ENCODE results near the gene TBX1.
A peak's percentile ranks its signal among the peaks of the same experiment; 100 is the strongest.

The TBX1 gene

GRCh38 chr22:19753996-19754700 is 6.4 kb upstream of the TBX1 start:
- DNase-seq: no peak

GRCh38 chr22:19754701-19755144 is 5.9 kb upstream of the TBX1 start:
- DNase-seq: no peak

- no peak for DNase-seq
Measured at GRCh38 chr22:19755145-19755710, 5.3 kb upstream of the TBX1 start.

- no peak for DNase-seq
Measured at GRCh38 chr22:19755722-19756287, 4.8 kb upstream of the TBX1 start.

- no peak for DNase-seq
Measured at GRCh38 chr22:19756288-19757128, 4.1 kb upstream of the TBX1 start.

GRCh38 chr22:19757140-19757984 is 3.2 kb upstream of the TBX1 start:
- no peak for DNase-seq

- peak; percentile 53 for DNase-seq
Measured at GRCh38 chr22:19757985-19758895, 2.3 kb upstream of the TBX1 start.

- DNase-seq: no peak
Measured at GRCh38 chr22:19758896-19759426, 1.6 kb upstream of the TBX1 start.

GRCh38 chr22:19759427-19760057 is 1.0 kb upstream of the TBX1 start:
- peak; percentile 63 for DNase-seq

GRCh38 chr22:19760951-19761724 is 560 bp downstream of the TBX1 start:
- DNase-seq: peak; percentile 44

- peak; percentile 63 for DNase-seq
Measured at GRCh38 chr22:19761725-19762567, 1.4 kb downstream of the TBX1 start.

- peak; percentile 35 for DNase-seq
Measured at GRCh38 chr22:19762568-19763457, 2.2 kb downstream of the TBX1 start.

- no peak for DNase-seq
Measured at GRCh38 chr22:19763458-19764298, 3.1 kb downstream of the TBX1 start.

GRCh38 chr22:19764299-19764593 is 3.7 kb downstream of the TBX1 start:
- peak; percentile 31 for DNase-seq

- DNase-seq: no peak
Measured at GRCh38 chr22:19764636-19765476, 4.3 kb downstream of the TBX1 start.

Measured in retina (tissue), 1 donor.